ENCODE data around the gene TTYH3. TPM values are rescaled to one million over a fixed set of nuclear protein-coding genes. Genes with fewer than 3 reads are reported as not detected.

The TTYH3 gene
- total and polyA plus RNA-seq, 2 of the 13 experiments (the other 11 are each of a cell fraction or from before 2014, with no cell fraction given), result 26.3 to 50.0 TPM

DNA sequence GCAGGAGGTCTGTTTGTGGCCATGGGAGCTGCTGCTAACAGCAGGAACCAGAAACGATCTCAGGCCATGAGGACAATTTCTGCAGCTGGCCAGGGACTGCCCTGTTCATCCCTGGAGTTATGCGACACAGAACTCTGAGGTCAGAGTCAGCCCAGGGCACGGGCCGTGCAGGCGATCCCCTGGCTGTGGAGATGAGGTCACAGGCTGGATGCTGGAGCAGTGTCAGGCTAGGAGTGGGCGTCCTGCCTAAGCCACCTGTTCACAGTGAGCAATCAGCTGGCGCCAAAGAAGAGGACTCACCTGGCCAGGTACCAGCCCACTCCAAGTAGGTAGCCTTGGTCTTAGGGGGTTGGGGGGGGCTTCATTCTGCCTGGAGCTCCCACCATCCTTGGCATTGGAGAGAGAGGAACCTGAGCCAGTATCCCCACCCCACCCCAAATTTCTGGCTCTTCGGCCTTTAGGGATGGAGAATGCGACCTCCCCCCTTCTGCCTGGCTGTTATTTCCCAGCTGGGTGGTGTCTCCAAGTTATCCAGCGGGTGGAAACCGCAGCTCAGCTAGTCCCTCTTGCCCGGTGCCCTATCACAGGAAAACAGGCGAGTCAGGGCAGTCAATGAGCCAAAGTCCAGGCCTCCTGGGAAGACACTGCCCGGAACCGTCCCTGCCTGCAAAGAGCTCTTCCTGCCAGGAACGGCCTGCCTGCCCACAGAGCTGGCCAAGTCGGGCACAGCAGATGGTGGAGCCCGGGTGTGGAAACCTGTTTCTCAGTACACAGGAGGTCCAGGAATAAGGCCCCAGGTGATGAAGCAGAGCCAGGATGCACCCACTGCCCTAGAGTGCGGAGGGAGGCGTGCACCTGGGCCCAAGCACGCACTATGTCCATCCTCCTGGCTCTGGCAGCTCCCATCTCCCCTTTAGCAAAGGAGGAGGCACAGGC is 1.8 kb upstream of the TTYH3 start (continued):
- TF ChIP-seq, protein P1, sequence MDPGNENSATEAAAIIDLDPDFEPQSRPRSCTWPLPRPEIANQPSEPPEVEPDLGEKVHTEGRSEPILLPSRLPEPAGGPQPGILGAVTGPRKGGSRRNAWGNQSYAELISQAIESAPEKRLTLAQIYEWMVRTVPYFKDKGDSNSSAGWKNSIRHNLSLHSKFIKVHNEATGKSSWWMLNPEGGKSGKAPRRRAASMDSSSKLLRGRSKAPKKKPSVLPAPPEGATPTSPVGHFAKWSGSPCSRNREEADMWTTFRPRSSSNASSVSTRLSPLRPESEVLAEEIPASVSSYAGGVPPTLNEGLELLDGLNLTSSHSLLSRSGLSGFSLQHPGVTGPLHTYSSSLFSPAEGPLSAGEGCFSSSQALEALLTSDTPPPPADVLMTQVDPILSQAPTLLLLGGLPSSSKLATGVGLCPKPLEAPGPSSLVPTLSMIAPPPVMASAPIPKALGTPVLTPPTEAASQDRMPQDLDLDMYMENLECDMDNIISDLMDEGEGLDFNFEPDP (CRISPR knock-in tag; conservative IDR thresholded peaks at IDR 0.05), result no peak
- TF ChIP-seq ZNF441 (CRISPR knock-in tag; IDR thresholded peaks at IDR 0.05; ENCODE audit: borderline replicate concordance), result peak; percentile 57; the same call in 1 of the 2 replicates
- TF ChIP-seq ZNF20 (CRISPR knock-in tag; IDR thresholded peaks at IDR 0.05), result no peak
- TF ChIP-seq ZNF17 (CRISPR knock-in tag; IDR thresholded peaks at IDR 0.05), result no peak
- no peak for TF ChIP-seq TGIF2 (CRISPR knock-in tag; IDR thresholded peaks at IDR 0.05)
- TF ChIP-seq ZC3H4 (CRISPR knock-in tag; IDR thresholded peaks at IDR 0.05; ENCODE audit: borderline replicate concordance), result no peak
- TF ChIP-seq, protein P2, sequence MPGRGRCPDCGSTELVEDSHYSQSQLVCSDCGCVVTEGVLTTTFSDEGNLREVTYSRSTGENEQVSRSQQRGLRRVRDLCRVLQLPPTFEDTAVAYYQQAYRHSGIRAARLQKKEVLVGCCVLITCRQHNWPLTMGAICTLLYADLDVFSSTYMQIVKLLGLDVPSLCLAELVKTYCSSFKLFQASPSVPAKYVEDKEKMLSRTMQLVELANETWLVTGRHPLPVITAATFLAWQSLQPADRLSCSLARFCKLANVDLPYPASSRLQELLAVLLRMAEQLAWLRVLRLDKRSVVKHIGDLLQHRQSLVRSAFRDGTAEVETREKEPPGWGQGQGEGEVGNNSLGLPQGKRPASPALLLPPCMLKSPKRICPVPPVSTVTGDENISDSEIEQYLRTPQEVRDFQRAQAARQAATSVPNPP (CRISPR knock-in tag; IDR thresholded peaks at IDR 0.05), result no peak
- TF ChIP-seq ZNF44 (CRISPR knock-in tag; IDR thresholded peaks at IDR 0.05), result 0 out of 2 replicates have a peak, but pooled peaks have one; percentile 41
- TF ChIP-seq MATR3 (CRISPR knock-in tag; IDR thresholded peaks at IDR 0.05), result no peak
- TF ChIP-seq, protein P3, sequence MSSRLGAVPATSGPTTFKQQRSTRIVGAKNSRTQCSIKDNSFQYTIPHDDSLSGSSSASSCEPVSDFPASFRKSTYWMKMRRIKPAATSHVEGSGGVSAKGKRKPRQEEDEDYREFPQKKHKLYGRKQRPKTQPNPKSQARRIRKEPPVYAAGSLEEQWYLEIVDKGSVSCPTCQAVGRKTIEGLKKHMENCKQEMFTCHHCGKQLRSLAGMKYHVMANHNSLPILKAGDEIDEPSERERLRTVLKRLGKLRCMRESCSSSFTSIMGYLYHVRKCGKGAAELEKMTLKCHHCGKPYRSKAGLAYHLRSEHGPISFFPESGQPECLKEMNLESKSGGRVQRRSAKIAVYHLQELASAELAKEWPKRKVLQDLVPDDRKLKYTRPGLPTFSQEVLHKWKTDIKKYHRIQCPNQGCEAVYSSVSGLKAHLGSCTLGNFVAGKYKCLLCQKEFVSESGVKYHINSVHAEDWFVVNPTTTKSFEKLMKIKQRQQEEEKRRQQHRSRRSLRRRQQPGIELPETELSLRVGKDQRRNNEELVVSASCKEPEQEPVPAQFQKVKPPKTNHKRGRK (CRISPR knock-in tag; IDR thresholded peaks at IDR 0.05), result no peak
- TF ChIP-seq ZMAT3 (CRISPR knock-in tag; conservative IDR thresholded peaks at IDR 0.05), result no peak; the same call in 1 of the 2 replicates
- no peak for TF ChIP-seq MBNL3 (CRISPR knock-in tag; conservative IDR thresholded peaks at IDR 0.05)
- TF ChIP-seq, protein P4, sequence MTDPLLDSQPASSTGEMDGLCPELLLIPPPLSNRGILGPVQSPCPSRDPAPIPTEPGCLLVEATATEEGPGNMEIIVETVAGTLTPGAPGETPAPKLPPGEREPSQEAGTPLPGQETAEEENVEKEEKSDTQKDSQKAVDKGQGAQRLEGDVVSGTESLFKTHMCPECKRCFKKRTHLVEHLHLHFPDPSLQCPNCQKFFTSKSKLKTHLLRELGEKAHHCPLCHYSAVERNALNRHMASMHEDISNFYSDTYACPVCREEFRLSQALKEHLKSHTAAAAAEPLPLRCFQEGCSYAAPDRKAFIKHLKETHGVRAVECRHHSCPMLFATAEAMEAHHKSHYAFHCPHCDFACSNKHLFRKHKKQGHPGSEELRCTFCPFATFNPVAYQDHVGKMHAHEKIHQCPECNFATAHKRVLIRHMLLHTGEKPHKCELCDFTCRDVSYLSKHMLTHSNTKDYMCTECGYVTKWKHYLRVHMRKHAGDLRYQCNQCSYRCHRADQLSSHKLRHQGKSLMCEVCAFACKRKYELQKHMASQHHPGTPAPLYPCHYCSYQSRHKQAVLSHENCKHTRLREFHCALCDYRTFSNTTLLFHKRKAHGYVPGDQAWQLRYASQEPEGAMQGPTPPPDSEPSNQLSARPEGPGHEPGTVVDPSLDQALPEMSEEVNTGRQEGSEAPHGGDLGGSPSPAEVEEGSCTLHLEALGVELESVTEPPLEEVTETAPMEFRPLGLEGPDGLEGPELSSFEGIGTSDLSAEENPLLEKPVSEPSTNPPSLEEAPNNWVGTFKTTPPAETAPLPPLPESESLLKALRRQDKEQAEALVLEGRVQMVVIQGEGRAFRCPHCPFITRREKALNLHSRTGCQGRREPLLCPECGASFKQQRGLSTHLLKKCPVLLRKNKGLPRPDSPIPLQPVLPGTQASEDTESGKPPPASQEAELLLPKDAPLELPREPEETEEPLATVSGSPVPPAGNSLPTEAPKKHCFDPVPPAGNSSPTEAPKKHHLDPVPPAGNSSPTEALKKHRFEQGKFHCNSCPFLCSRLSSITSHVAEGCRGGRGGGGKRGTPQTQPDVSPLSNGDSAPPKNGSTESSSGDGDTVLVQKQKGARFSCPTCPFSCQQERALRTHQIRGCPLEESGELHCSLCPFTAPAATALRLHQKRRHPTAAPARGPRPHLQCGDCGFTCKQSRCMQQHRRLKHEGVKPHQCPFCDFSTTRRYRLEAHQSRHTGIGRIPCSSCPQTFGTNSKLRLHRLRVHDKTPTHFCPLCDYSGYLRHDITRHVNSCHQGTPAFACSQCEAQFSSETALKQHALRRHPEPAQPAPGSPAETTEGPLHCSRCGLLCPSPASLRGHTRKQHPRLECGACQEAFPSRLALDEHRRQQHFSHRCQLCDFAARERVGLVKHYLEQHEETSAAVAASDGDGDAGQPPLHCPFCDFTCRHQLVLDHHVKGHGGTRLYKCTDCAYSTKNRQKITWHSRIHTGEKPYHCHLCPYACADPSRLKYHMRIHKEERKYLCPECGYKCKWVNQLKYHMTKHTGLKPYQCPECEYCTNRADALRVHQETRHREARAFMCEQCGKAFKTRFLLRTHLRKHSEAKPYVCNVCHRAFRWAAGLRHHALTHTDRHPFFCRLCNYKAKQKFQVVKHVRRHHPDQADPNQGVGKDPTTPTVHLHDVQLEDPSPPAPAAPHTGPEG (CRISPR knock-in tag; IDR thresholded peaks at IDR 0.05), result no peak
- TF ChIP-seq ZNF12 (CRISPR knock-in tag; IDR thresholded peaks at IDR 0.05), result no peak
- TF ChIP-seq SPEN (CRISPR knock-in tag; IDR thresholded peaks at IDR 0.05; ENCODE audit: low read depth), result peak; percentile 53; the same call in 1 of the 2 replicates
- TF ChIP-seq, protein P5, sequence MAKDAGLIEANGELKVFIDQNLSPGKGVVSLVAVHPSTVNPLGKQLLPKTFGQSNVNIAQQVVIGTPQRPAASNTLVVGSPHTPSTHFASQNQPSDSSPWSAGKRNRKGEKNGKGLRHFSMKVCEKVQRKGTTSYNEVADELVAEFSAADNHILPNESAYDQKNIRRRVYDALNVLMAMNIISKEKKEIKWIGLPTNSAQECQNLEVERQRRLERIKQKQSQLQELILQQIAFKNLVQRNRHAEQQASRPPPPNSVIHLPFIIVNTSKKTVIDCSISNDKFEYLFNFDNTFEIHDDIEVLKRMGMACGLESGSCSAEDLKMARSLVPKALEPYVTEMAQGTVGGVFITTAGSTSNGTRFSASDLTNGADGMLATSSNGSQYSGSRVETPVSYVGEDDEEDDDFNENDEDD (CRISPR knock-in tag; IDR thresholded peaks at IDR 0.05; ENCODE audit: borderline replicate concordance), result no peak
- TF ChIP-seq ZNF460 (CRISPR knock-in tag; IDR thresholded peaks at IDR 0.05; ENCODE audit: borderline replicate concordance), result no peak
- TF ChIP-seq POLR2AphosphoS5 (IDR thresholded peaks at IDR 0.05; ENCODE audit: low read depth, low read length), result peak; percentile 50

Data from HepG2 (cell line).